A549 (cell line): ENCODE results near the gene KLF2. TPM values are rescaled to one million over a fixed set of nuclear protein-coding genes. Genes with fewer than 3 reads are reported as not detected.

Source experiments
- ATAC-seq, 2 experiments: fragments of 200-7000 bp in 1 of 2; fragments of >200 bp in 1 of 2; cut with Nextera tagmentation in 1 of 2; cut with Tn5 transposase in 1 of 2; 3 replicates each; pipeline versions ENCODE4 v1.8.0 to v1.9.1; 2018 to 2020; ENCODE audit warnings: mild to moderate bottlenecking in 1 of 2, moderate library complexity in 1 of 2
- CTCF ChIA-PET: fragments of 300-600 bp; sonication (Branson Sonifier 250); formaldehyde crosslinking; extraction: SDS; loops from one replicate; lab custom pipeline; 2021; ENCODE audit warnings: antibody characterized with exemption, inconsistent platforms; lab: Yijun Ruan, JAX
- POLR2A ChIA-PET: fragments of 350-600 bp; formaldehyde crosslinking; extraction: SDS; loops from one replicate; lab custom pipeline; 2021; ENCODE audit warnings: antibody characterized with exemption, inconsistent platforms; lab: Yijun Ruan, JAX
- DNase-seq, 2 experiments: peaks; one replicate each; pipeline versions ENCODE4 v3.0.0 to v3.0.0-alpha.2; 2011 to 2016; ENCODE audit warnings: low read depth in 1 of 2, low spot score in 1 of 2
- FAIRE-seq: peaks from 2 replicates; lab custom pipeline; 2011; peaks lifted over from hg19 to GRCh38; lab: Jason Lieb, UNC
- H3K27ac ChIP-seq, 2 experiments: fragments of >200 bp; sonication (Bioruptor Twin); formaldehyde crosslinking; 3 replicates each; pipeline ENCODE4 v1.5.1; 2016 to 2017
- H3K4me1 ChIP-seq: fragments of >200 bp; sonication (Bioruptor Twin); formaldehyde crosslinking; 3 replicates; pipeline ENCODE4 v1.6.1; 2016
- H3K4me2 ChIP-seq: fragments of >200 bp; sonication (Bioruptor Twin); formaldehyde crosslinking; 3 replicates; pipeline ENCODE4 v1.6.1; 2016
- H3K4me3 ChIP-seq: fragments of >200 bp; sonication (Bioruptor Twin); formaldehyde crosslinking; 3 replicates; pipeline ENCODE4 v1.5.1; 2016
- H3K9me3 ChIP-seq: fragments of >200 bp; sonication (Bioruptor Twin); formaldehyde crosslinking; 3 replicates; pipeline ENCODE4 v1.6.1; 2016
- ATOH8 ChIP-seq: fragments of 250-450 bp; sonication (Bioruptor Pico); IDR thresholded peaks from 2 replicates; pipeline ENCODE4 v1.5.0; 2020; ENCODE audit warnings: low read depth, mild to moderate bottlenecking, moderate library complexity
- BCL3 ChIP-seq: fragments of >200 bp; sonication (Bioruptor Twin); formaldehyde crosslinking; IDR thresholded peaks from 3 replicates; pipeline ENCODE4 v1.6.1; 2016
- HOXB5 ChIP-seq: fragments of 250-450 bp; sonication (Bioruptor Pico); IDR thresholded peaks from 2 replicates; pipeline ENCODE4 v1.5.0; 2020; ENCODE audit warnings: mild to moderate bottlenecking, moderate library complexity
- JUNB ChIP-seq: fragments of >200 bp; sonication (Bioruptor Twin); formaldehyde crosslinking; IDR thresholded peaks from 2 replicates; pipeline ENCODE4 v1.6.1; 2016
- MAX ChIP-seq: IDR thresholded peaks from 2 replicates; pipeline ENCODE4 v1.6.1; 2012
- PHF8 ChIP-seq: fragments of 200-600 bp; sonication (generic); IDR thresholded peaks from 2 replicates; pipeline ENCODE4 v1.6.1; 2016; ENCODE audit warnings: low read depth, mild to moderate bottlenecking, antibody characterized with exemption, moderate library complexity, borderline replicate concordance
- POLR2AphosphoS2 ChIP-seq: conservative IDR thresholded peaks from 2 replicates; pipeline ENCODE4 v1.6.1; 2012; ENCODE audit warnings: low read length, improper control_type of control experiment, inconsistent platforms
- RFX5 ChIP-seq: fragments of 450-650 bp; IDR thresholded peaks from 2 replicates; pipeline ENCODE4 v1.7.1; 2014; ENCODE audit warnings: antibody characterized with exemption, mild to moderate bottlenecking, moderate library complexity
- TFCP2L1 ChIP-seq: fragments of 250-450 bp; sonication (Bioruptor Pico); IDR thresholded peaks from 2 replicates; pipeline ENCODE4 v1.5.0; 2021; ENCODE audit warnings: mild to moderate bottlenecking
- ZFP36 ChIP-seq: fragments of 450-650 bp; IDR thresholded peaks from 2 replicates; pipeline ENCODE4 v1.6.1; 2014; ENCODE audit warnings: borderline replicate concordance; ENCODE audit not compliant: partially characterized antibody
- WGBS: methylation state at CpG from one replicate; pipeline ENCODE4 v1.1.6; 2017; ENCODE audit errors: missing lambda C conversion rate; 5-methylcytosine and 5-hydroxymethylcytosine counted together
- polyA plus RNA-seq, 4 experiments: library from polyadenylated mRNA; depleted of rRNA in 3 of 4; stranded (reverse); fragments of >200 nt; fragmentation: RNase III in 1 of 4; extraction: RNeasy Plus Mini Kit Qiagen cat#74134 plus additional on column Dnase treatment in 1 of 4; gene quantifications; 2 replicates in 3 of 4; 3 replicates in 1 of 4; pipeline ENCODE4 v1.2.3, GENCODE V29; 2011 to 2017

Gene KLF2
- polyA plus RNA-seq, 2 of the 4 experiments (the other 2 are of a cell fraction), result 3.4 to 6.9 TPM

- CTCF ChIA-PET, result interaction anchor here (1.1 to 1.5 kb wide), 3 partner anchors 14 to 68 kb away, joined by 3 to 4 read pairs (median 3); no protein-coding TSS in a partner anchor
- TF ChIP-seq PHF8 (0 out of 2 replicates have a peak, but pooled peaks have one; percentile 6), MAX (0 out of 2 replicates have a peak, but pooled peaks have one; percentile 22), TFCP2L1 (CRISPR knock-in tag) (no peak)
- POLR2A ChIA-PET, result interaction anchor here (1.0 to 1.4 kb wide), 5 partner anchors 9 to 58 kb away, joined by 3 to 10 read pairs (median 8); no protein-coding TSS in a partner anchor
- peak overlapping the region; percentile 79 to 94 for H3K27ac ChIP-seq
- DNase-seq (peak in 1 of 2 experiments; percentile 41), ATAC-seq (peak; percentile 14 to 31; a peak in 5 of 6 replicates), FAIRE-seq (no peak)
- H3K9me3 ChIP-seq, result no peaks in the 10 kb centered on the region
- peaks cover 20% of the 10 kb centered on the region; the same call in 1 of the 3 replicates for H3K4me1 ChIP-seq
- H3K4me2 ChIP-seq, result peak overlapping the region; percentile 85
- WGBS, result no CpG with 5 or more reads among the region's 52 CpGs
- H3K4me3 ChIP-seq, result peak overlapping the region; percentile 76
Observed at GRCh38 chr19:16325161-16325527, 518 bp downstream of the KLF2 start.

- CTCF ChIA-PET, result interaction anchor here (1.1 to 1.5 kb wide), 3 partner anchors 13 to 69 kb away, joined by 3 to 4 read pairs (median 3); no protein-coding TSS in a partner anchor
- WGBS, result 1% methylated on average over 12 of the region's 82 CpGs
- H3K4me2 ChIP-seq, result peak overlapping the region; percentile 85
- no peak for ATAC-seq
- peak overlapping the region; percentile 76 for H3K4me3 ChIP-seq
- POLR2A ChIA-PET, result no interaction called here
- peaks cover 27% of the 10 kb centered on the region; the same call in 1 of the 3 replicates for H3K4me1 ChIP-seq
- H3K9me3 ChIP-seq, result no peaks in the 10 kb centered on the region
- peak; percentile 16; the same call in 1 of the 2 replicates for TF ChIP-seq MAX
- no peak for TF ChIP-seq RFX5
- TF ChIP-seq, all 56 proteins: peak for 1
- peak overlapping the region; percentile 79 to 94 for H3K27ac ChIP-seq
- peak in 1 of 2 experiments; percentile 43 for DNase-seq
- FAIRE-seq, result no peak
Observed at GRCh38 chr19:16325641-16326400, 1.2 kb downstream of the KLF2 start.

DNA sequence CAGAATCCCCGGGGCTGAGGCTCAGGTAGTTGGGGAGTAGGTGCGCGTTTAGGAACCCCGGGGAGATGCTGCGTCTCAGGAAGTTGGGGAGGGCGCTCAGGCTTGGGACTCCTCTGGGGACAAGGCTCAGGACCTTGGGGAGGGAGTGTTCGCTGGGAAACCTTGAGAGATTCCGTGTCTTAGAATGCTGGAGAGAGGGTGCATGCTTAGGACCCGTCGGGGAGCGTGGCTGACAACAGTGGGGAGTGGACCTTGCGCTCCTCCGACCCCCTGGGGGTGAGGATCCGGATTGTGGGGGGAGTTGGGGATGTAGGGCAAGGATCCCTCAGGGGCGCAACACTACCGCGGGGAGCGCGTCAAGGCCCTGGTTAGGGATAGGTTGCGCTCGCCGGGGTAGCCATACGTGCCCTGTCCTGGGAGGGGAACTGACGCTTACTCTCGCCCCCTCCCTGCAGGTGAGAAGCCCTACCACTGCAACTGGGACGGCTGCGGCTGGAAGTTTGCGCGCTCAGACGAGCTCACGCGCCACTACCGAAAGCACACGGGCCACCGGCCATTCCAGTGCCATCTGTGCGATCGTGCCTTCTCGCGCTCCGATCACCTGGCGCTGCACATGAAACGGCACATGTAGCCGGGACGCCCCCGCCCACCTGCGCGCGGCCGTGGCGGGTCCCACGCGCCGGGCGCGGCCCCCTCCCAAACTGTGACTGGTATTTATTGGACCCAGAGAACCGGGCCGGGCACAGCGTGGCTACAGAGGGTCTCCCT is 2.0 kb downstream of the KLF2 start:
- Histone ChIP-seq H3K27ac (peak overlapping the region in 1 of 2 experiments; percentile 94; a peak in 3 of 6 replicates), H3K9me3 (no peaks in the 10 kb centered on the region), H3K4me3 (peak overlapping the region; percentile 76), H3K4me1 (peaks cover 30% of the 10 kb centered on the region; the same call in 1 of the 3 replicates), H3K4me2 (peak overlapping the region; percentile 85)
- no peak for TF ChIP-seq ATOH8 (CRISPR knock-in tag)
- TF ChIP-seq TFCP2L1 (CRISPR knock-in tag), result 0 out of 2 replicates have a peak, but pooled peaks have one; percentile 21
- TF ChIP-seq POLR2AphosphoS2, result no peak
- no peak for TF ChIP-seq ZFP36
- no peak for TF ChIP-seq BCL3
- DNase-seq (no peak), FAIRE-seq (no peak), ATAC-seq (no peak)
- ChIA-PET POLR2A (no interaction called here), CTCF (no interaction called here)
- WGBS, result 64% methylated on average over 12 of the region's 58 CpGs

DNA sequence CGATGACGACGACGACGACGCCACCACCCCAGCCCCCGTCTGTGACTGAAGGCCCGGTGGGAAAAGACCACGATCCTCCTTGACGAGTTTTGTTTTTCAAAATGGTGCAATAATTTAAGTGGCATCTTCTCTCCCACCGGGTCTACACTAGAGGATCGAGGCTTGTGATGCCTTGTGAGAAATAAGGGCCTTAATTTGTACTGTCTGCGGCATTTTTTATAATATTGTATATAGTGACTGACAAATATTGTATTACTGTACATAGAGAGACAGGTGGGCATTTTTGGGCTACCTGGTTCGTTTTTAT is 2.5 kb downstream of the KLF2 start:
- POLR2A ChIA-PET, result no interaction called here
- no peak for FAIRE-seq

More for the DNA sequence above, 2.5 kb downstream of the KLF2 start:
- TF ChIP-seq JUNB (no peak), RFX5 (no peak), HOXB5 (CRISPR knock-in tag) (no peak)
- H3K4me1 ChIP-seq, result peaks cover 30% of the 10 kb centered on the region; the same call in 1 of the 3 replicates
- DNase-seq (no peak), ATAC-seq (no peak)
- 86% methylated on average over 14 of the region's 14 CpGs for WGBS
- peak overlapping the region; percentile 85 for H3K4me2 ChIP-seq
- H3K9me3 ChIP-seq, result no peaks in the 10 kb centered on the region
- no peak overlapping the region; the same call in 2 of the 3 replicates for H3K4me3 ChIP-seq
- CTCF ChIA-PET, result no interaction called here
- no peak overlapping the region for H3K27ac ChIP-seq
